Kidney (tissue), 14 donors: ENCODE measurements around the gene RNU11. TPM values are rescaled to one million over a fixed set of nuclear protein-coding genes. Genes with fewer than 3 reads are reported as not detected.
"Not testable (repeated sequence)": the region's sequence is repeated elsewhere in the genome, so short reads cannot be mapped to it uniquely, and the experiment has no call there.

Experiments used
- DNase-seq, 5 donors: peaks; one replicate each; pipeline ENCODE4 v3.0.0-alpha.2; 2013 to 2020
- FAIRE-seq: peaks from 2 replicates; lab custom pipeline; 2012; peaks lifted over from hg19 to GRCh38; lab: Jason Lieb, UNC
- H3K27ac ChIP-seq, 2 donors: one replicate each; pipeline ENCODE4 v1.7.0; 2013; ENCODE audit warnings: low read depth in 2 of 2, low read length in 2 of 2, inconsistent platforms in 1 of 2
- H3K27me3 ChIP-seq: one replicate; pipeline ENCODE4 v1.7.1; 2013; ENCODE audit warnings: low read length, inconsistent platforms; ENCODE audit not compliant: control insufficient read depth, insufficient read depth
- H3K36me3 ChIP-seq, 3 donors: one replicate each; pipeline versions ENCODE4 v1.7.0 to v1.7.1; 2013; ENCODE audit warnings: low read length in 3 of 3, control low read depth in 1 of 3, inconsistent platforms in 1 of 3; ENCODE audit not compliant: insufficient read depth in 3 of 3, control insufficient read depth in 2 of 3
- H3K4me1 ChIP-seq, 3 donors: one replicate each; pipeline versions ENCODE4 v1.7.0 to v1.7.1; 2013; ENCODE audit warnings: low read length in 3 of 3, inconsistent platforms in 1 of 3, low read depth in 1 of 3; ENCODE audit not compliant: control insufficient read depth in 2 of 3, insufficient read depth in 2 of 3
- H3K4me3 ChIP-seq, 3 donors: one replicate each; pipeline versions ENCODE4 v1.7.0 to v1.8.1; 2013; ENCODE audit warnings: low read length in 3 of 3, control low read depth in 1 of 3, inconsistent platforms in 1 of 3
- H3K9ac ChIP-seq, 3 donors: one replicate each; pipeline versions ENCODE4 v1.7.0 to v1.7.1; 2013; ENCODE audit warnings: low read length in 3 of 3, control low read depth in 1 of 3, inconsistent platforms in 1 of 3
- H3K9me3 ChIP-seq, 3 donors: one replicate each; pipeline versions ENCODE4 v1.7.0 to v1.7.1; 2013; ENCODE audit warnings: low read length in 3 of 3, control low read depth in 1 of 3, inconsistent platforms in 1 of 3; ENCODE audit not compliant: control insufficient read depth in 2 of 3, insufficient read depth in 1 of 3
- CTCF ChIP-seq: IDR thresholded peaks from 3 replicates; pipeline ENCODE4 v1.5.1; 2012; ENCODE audit warnings: mild to moderate bottlenecking, moderate library complexity, borderline replicate concordance; ENCODE audit not compliant: insufficient read depth; ENCODE audit errors: extremely low read depth
- intact Hi-C: fragments of 100-400 bp; cut with DNase I; formaldehyde crosslinking; loops from one replicate; pipeline ENCODE4 v1.11.1; 2022
- polyA plus RNA-seq: library from polyadenylated mRNA; stranded (reverse); fragments of 350-450 nt; fragmentation: Illumina TruSeq; extraction: RNeasy Lipid Tissue Mini Kit (QIAGEN cat#74804); gene quantifications from one replicate; pipeline ENCODE4 v1.2.3, GENCODE V29; 2014; ENCODE audit warnings: low read depth, low replicate concordance; ENCODE audit not compliant: insufficient read depth
- total RNA-seq: library from RNA; stranded (reverse); fragmentation: NEBNext Ultra II Directional; extraction: Animal tissue kit (Norgen Biotek cat#: 25700); gene quantifications from one replicate; pipeline ENCODE4 v1.2.1, GENCODE V29; 2021
- donor health status: control.
- donor health status: control.
- donor health status: control.
- donor health status: control.
- donor health status: control.
- donor health status: DM: yes; HTN: yes; CAD: no.
- donor health status: Normal renal cell carcinoma (clear cell type).

Gene RNU11
- total and polyA plus RNA-seq, 2 donors from 2014 or later, result not detected

- no peak for TF ChIP-seq CTCF
- intact Hi-C loops, result no loop called here
- H3K9me3 ChIP-seq, result no peaks in the 10 kb centered on the region
- H3K4me3 ChIP-seq, result no peak overlapping the region
- H3K9ac ChIP-seq, result no peak overlapping the region
- H3K4me1 ChIP-seq, result no peaks in the 10 kb centered on the region
- H3K36me3 ChIP-seq, result no peaks in the 10 kb centered on the region
- no peak for DNase-seq
- no peaks in the 10 kb centered on the region for H3K27me3 ChIP-seq
- H3K27ac ChIP-seq, result no peak overlapping the region
- no peak for FAIRE-seq
These were observed 27.5 kb downstream of the RNU11 start for GRCh38 chr1:28675924-28676257.

DNA sequence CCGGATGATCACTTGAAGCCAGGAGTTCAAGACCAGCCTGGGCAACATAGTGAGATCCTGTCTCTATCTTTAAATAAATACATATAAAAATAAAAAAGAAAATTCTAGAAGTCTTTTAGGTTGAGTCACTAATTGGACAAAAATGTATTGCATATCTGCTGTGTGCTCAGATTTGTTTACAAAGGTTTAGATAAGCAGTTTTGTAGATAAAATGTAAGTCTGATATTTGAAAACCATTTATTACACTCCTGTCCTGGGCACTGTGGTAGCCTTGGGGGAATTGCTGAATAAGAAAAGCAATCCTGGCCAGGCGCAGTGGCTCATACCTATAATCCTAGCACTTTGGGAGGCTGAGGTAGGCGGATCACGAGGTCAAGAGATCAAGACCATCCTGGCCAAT is 31.8 kb downstream of the RNU11 start:
- no peak for TF ChIP-seq CTCF
- Histone ChIP-seq H3K27me3 (no peaks in the 10 kb centered on the region), H3K9ac (no peak overlapping the region), H3K36me3 (peaks cover 0 to 5% (median 4%) of the 10 kb centered on the region in 3 donors), H3K4me1 (no peaks in the 10 kb centered on the region), H3K9me3 (no peaks in the 10 kb centered on the region), H3K4me3 (no peak overlapping the region), H3K27ac (no peak overlapping the region)
- DNase-seq, result no peak
- FAIRE-seq, result no peak
- intact Hi-C loops, result no loop called here

DNA sequence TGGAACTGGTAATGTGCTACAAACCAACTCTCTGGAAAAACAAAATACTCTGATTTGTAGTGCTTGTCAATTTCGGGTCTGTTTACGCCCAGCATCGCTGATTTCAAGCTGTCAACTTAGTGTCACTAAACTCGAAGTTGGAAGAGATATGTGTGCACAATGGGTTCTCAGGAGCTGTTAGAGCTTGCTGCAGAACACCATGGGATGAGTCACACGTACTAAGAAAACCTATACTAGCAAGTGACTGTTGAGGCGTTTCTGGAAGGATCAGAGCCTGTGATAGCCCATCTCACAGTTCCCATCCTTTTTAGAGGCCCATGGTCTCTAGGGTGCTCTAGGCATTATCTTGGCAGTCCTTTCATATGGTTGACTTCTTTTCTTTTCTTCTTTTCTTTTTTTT is 34.4 kb downstream of the RNU11 start:
- Histone ChIP-seq H3K27ac (no peak overlapping the region), H3K9ac (no peak overlapping the region), H3K36me3 (peaks cover 0 to 5% (median 5%) of the 10 kb centered on the region in 3 donors), H3K27me3 (no peaks in the 10 kb centered on the region), H3K4me3 (no peak overlapping the region), H3K4me1 (no peaks in the 10 kb centered on the region), H3K9me3 (no peaks in the 10 kb centered on the region)
- TF ChIP-seq CTCF, result no peak
- intact Hi-C loops, result no loop called here
- DNase-seq (no peak), FAIRE-seq (no peak)

- Histone ChIP-seq H3K9ac (no peak overlapping the region), H3K4me1 (no peaks in the 10 kb centered on the region), H3K4me3 (no peak overlapping the region), H3K27ac (no peak overlapping the region), H3K27me3 (no peaks in the 10 kb centered on the region), H3K36me3 (peaks cover 0 to 5% (median 5%) of the 10 kb centered on the region in 3 donors), H3K9me3 (no peaks in the 10 kb centered on the region)
- FAIRE-seq (no peak), DNase-seq (no peak)
- no peak for TF ChIP-seq CTCF
- intact Hi-C loops, result no loop called here
These were observed 36.5 kb downstream of the RNU11 start for GRCh38 chr1:28684937-28685336.

DNA sequence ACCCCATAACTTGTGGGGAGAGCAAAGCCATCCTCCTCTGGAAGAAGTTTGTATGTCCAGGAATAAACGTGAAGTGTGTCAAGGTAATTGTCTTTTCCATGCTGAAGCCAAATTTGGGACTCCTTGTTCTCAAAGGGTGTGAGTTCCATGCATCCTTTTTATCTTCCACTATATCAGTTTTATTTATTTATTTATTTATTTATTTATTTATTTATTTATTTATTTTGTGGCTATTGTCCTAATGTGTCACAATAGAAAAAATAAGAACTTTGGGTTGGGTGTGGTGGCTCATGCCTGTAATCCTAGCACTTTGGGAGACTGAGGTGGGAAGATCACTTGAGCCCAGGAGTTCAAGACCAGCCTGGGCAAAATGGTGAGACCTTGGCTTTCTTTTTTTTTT is 43.2 kb downstream of the RNU11 start:
- H3K27ac ChIP-seq, intact Hi-C loops, DNase-seq, H3K4me3 ChIP-seq, H3K9ac ChIP-seq, H3K4me1 ChIP-seq, H3K36me3 ChIP-seq, H3K9me3 ChIP-seq, FAIRE-seq, H3K27me3 ChIP-seq: not testable (repeated sequence)
